Measurements from ENCODE around the gene CHD5. TPM values are rescaled to one million over a fixed set of nuclear protein-coding genes. Genes with fewer than 3 reads are reported as not detected.

Gene CHD5
- total and polyA plus RNA-seq, 12 donors, result 0.07 to 56.5 (median 2.1) TPM; not detected in 2

GRCh38 chr1:6074192-6074901 is 105.8 kb downstream of the CHD5 start:
- 94 to 97% (median 96%) methylated on average over 21 of the region's 21 CpGs for WGBS, 4 donors
- Histone ChIP-seq H3K27ac (no peak overlapping the region), H3K9me3 (replicated peaks in 1 of 3) (no peaks in the 10 kb centered on the region), H3K27me3 (no peaks in the 10 kb centered on the region), H3K36me3 (replicated peaks in 1 of 2) (no peaks in the 10 kb centered on the region), H3K4me3 (no peak overlapping the region), H3K4me1 (replicated peaks in 1 of 2) (no peaks in the 10 kb centered on the region)
- TF ChIP-seq POLR2A (IDR thresholded peaks at IDR 0.05), result no peak
- intact Hi-C loops (cut with DNase I), result no loop called here
- no peak for DNase-seq

- Histone ChIP-seq H3K27me3 (no peaks in the 10 kb centered on the region), H3K9me3 (replicated peaks in 1 of 3) (no peaks in the 10 kb centered on the region), H3K4me1 (replicated peaks in 1 of 2) (no peaks in the 10 kb centered on the region), H3K36me3 (replicated peaks in 1 of 2) (no peaks in the 10 kb centered on the region), H3K4me3 (no peak overlapping the region), H3K27ac (no peak overlapping the region)
- intact Hi-C loops (cut with DNase I), result no loop called here
- no peak for DNase-seq
- 86 to 94% (median 90%) methylated on average over 7 to 15 of the region's 15 CpGs for WGBS, 4 donors
- no peak for TF ChIP-seq POLR2A (IDR thresholded peaks at IDR 0.05)
- TF ChIP-seq, protein P1, sequence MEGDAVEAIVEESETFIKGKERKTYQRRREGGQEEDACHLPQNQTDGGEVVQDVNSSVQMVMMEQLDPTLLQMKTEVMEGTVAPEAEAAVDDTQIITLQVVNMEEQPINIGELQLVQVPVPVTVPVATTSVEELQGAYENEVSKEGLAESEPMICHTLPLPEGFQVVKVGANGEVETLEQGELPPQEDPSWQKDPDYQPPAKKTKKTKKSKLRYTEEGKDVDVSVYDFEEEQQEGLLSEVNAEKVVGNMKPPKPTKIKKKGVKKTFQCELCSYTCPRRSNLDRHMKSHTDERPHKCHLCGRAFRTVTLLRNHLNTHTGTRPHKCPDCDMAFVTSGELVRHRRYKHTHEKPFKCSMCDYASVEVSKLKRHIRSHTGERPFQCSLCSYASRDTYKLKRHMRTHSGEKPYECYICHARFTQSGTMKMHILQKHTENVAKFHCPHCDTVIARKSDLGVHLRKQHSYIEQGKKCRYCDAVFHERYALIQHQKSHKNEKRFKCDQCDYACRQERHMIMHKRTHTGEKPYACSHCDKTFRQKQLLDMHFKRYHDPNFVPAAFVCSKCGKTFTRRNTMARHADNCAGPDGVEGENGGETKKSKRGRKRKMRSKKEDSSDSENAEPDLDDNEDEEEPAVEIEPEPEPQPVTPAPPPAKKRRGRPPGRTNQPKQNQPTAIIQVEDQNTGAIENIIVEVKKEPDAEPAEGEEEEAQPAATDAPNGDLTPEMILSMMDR (IDR thresholded peaks at IDR 0.05), result no peak
These were observed 106.6 kb downstream of the CHD5 start for GRCh38 chr1:6073480-6074053.

GRCh38 chr1:6072774-6073479 is 107.2 kb downstream of the CHD5 start:
- Histone ChIP-seq H3K4me1 (replicated peaks in 1 of 2) (no peaks in the 10 kb centered on the region), H3K27ac (no peak overlapping the region), H3K27me3 (no peaks in the 10 kb centered on the region), H3K4me3 (no peak overlapping the region), H3K9me3 (replicated peaks in 1 of 3) (no peaks in the 10 kb centered on the region), H3K36me3 (replicated peaks in 1 of 2) (no peaks in the 10 kb centered on the region)
- 88 to 90% (median 89%) methylated on average over 14 to 17 of the region's 17 CpGs for WGBS, 4 donors
- TF ChIP-seq, protein P1 (IDR thresholded peaks at IDR 0.05), result no peak
- no peak for TF ChIP-seq POLR2A (IDR thresholded peaks at IDR 0.05)
- intact Hi-C loops (cut with DNase I), result no loop called here
- no peak for DNase-seq

DNA sequence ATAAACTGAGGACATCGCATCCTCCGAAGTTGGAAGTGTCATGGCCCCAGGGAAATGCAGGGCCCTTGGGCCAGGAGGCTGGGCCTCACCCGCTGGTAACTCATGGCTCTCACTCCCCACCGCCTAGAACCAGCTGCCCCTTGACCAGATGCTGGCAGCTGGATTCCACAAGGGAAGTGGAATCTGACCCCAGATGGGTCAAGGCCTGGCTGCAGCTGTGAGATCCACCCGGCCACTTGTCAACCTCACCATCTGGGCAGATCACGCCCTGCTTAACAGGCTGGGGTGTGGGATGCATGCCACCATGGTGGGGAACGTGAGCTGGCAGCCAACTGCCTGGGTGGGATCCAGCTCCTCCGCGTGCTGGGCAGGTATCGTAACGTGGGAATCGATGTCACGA is 108.9 kb downstream of the CHD5 start:
- Histone ChIP-seq H3K36me3 (replicated peaks in 1 of 2) (no peaks in the 10 kb centered on the region), H3K27me3 (no peaks in the 10 kb centered on the region), H3K4me3 (no peak overlapping the region), H3K9me3 (replicated peaks in 1 of 3) (no peaks in the 10 kb centered on the region), H3K27ac (no peak overlapping the region), H3K4me1 (replicated peaks in 1 of 2) (no peaks in the 10 kb centered on the region)
- no peak for TF ChIP-seq POLR2A (IDR thresholded peaks at IDR 0.05)
- TF ChIP-seq, protein P1 (IDR thresholded peaks at IDR 0.05), result no peak
- WGBS, 4 donors, result 85 to 91% (median 87%) methylated on average over 7 to 13 of the region's 13 CpGs
- DNase-seq, result no peak
- intact Hi-C loops (cut with DNase I), result no loop called here

All from adrenal gland (tissue), 12 donors.